ENCODE results near the gene GOLPH3L. TPM values are rescaled to one million over a fixed set of nuclear protein-coding genes. Genes with fewer than 3 reads are reported as not detected.
"Not testable (repeated sequence)": the region's sequence is repeated elsewhere in the genome, so short reads cannot be mapped to it uniquely, and the experiment has no call there.

Gene GOLPH3L
- total RNA-seq, 1 experiment from 2014 or later: 11.6 TPM

DNA sequence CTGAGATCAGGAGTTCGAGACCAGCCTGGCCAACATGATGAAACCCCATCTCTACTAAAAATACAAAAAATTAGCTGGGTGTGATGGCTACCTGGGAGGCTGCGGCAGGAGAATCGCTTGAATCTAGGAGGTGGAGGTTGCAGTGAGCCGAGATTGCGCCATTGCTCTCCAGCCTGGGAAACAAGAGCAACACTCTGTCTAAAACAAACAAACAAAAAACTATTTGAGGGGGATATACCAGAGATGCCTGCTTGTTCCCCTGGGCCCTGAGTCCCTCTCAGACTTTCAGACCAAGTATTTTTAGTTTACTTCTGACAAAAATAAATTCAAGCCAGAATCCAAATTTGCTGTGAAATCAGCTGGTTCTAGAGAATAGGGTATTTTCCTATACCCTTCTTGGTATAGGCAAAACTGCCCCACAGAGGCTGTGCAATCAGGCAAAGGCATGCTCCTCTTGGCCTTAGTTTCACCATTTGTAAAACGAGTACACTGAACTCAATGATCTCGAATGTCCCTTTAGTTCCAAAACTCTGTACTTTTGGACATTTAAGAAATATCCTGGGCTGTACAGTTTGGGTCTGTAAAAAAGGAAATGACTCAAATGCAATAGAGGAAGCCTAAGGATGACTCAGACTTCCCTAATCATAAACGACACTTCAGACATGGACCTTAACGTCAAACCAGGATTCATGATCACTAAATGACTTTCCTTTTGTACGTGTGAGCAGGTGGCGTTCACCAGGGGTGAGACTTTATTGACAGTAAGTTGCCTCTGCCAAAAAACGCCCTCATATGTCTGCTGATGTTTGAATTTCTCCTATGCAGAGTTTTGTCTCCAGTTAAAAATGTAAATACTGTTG is 83.7 kb downstream of the GOLPH3L start:
- H3K27me3 ChIP-seq: no peaks in the 10 kb centered on the region
- no peak overlapping the region for H3K4me3 ChIP-seq
- no peak overlapping the region; the same call in 1 of the 2 replicates for H3K27ac ChIP-seq
- H3K9me3 ChIP-seq (replicated peaks): no peaks in the 10 kb centered on the region
- 0 out of 2 replicates have a peak, but pooled peaks cover 3% of the 10 kb centered on the region for H3K36me3 ChIP-seq
- H3K4me1 ChIP-seq: peaks cover 5% of the 10 kb centered on the region
- no peak for DNase-seq

DNA sequence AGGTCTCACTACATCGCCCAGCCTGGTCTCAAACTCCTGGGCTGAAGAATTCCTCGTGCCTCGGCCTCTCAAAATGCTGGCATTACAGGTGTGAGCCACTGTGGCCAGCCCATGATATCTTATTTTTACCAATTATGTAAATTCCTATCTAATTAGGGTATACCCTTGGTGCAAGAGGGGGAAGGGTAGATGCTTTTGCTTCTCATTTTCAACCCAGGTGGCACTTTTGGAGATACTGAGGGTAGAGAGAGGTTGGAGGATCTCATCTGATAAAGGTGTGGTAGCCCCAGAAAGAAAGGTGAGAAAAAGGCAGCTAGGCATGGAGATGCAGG is 85.0 kb downstream of the GOLPH3L start:
- 0 out of 2 replicates have a peak, but pooled peaks cover 3% of the 10 kb centered on the region for H3K36me3 ChIP-seq
- H3K4me3 ChIP-seq: no peak overlapping the region
- no peaks in the 10 kb centered on the region for H3K27me3 ChIP-seq
- peaks cover 5% of the 10 kb centered on the region for H3K4me1 ChIP-seq
- DNase-seq: no peak
- no peak overlapping the region for H3K27ac ChIP-seq
- H3K9me3 ChIP-seq (replicated peaks): no peaks in the 10 kb centered on the region

DNA sequence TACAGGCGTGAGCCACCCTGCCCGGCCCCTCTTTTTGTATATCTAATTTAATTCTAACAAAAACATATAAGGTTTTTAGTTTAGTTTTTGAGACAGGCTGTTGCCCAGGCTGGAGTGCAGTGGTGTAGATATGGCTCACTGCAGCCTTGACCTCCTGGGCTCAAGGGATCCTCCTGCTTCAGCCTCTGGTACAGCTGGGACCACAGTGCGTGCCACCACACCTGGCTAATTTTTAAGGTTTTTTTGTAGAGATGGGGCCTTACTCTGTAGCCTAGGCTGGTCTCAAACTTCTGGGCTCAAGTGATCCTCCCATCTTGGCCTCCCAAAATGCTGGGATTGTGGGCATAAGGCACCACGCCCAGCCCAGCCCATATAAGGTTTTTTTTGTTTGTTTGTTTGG is 86.4 kb downstream of the GOLPH3L start:
- no peak overlapping the region for H3K4me3 ChIP-seq
- no peak for DNase-seq
- no peak overlapping the region for H3K27ac ChIP-seq
- H3K36me3 ChIP-seq: no peaks in the 10 kb centered on the region
- no peaks in the 10 kb centered on the region for H3K9me3 ChIP-seq (replicated peaks)
- peaks cover 5% of the 10 kb centered on the region for H3K4me1 ChIP-seq
- no peaks in the 10 kb centered on the region for H3K27me3 ChIP-seq

GRCh38 chr1:150609732-150610131 is 87.2 kb downstream of the GOLPH3L start:
- Histone ChIP-seq H3K27ac (no peak overlapping the region), H3K27me3 (no peaks in the 10 kb centered on the region), H3K36me3 (no peaks in the 10 kb centered on the region), H3K4me1 (peaks cover 9% of the 10 kb centered on the region), H3K9me3 (replicated peaks) (no peaks in the 10 kb centered on the region), H3K4me3 (no peak overlapping the region)
- no peak for DNase-seq

DNA sequence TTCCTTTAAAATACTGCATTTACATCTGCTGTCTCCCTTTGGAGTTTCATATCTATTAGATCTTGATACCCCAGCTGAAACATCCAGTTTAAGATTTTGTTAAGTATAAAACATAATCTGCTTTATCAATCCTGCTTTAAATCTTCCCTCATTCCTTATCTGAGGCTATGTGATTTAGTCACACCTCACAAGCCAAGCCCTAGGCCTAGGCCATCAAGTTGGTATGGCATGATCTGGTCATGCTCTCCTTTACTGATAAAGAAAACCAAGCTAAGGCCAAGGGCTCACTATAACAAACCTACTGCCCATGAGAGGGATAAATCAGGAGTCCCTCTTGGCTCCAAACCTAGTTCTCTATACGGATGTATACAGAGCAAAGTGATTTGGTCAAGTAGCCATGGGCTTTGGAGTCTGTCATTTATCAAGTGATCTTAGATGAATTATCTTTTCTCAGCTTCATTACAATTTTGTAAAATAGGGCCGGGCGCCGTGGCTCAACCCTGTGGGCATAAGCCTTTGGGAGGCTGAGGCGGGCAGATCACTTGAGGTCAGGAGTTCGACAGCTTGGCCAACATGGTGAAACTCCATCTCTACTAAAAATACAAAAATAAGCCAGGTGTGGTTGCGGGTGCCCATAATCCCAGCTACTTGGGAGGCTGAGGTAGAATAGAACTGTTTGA is 90.4 kb downstream of the GOLPH3L start:
- peaks cover 12% of the 10 kb centered on the region for H3K4me1 ChIP-seq
- H3K27me3 ChIP-seq: no peaks in the 10 kb centered on the region
- H3K36me3 ChIP-seq: no peaks in the 10 kb centered on the region
- no peak overlapping the region for H3K4me3 ChIP-seq
- H3K27ac ChIP-seq: no peak overlapping the region
- no peak for DNase-seq
- H3K9me3 ChIP-seq (replicated peaks): no peaks in the 10 kb centered on the region

DNA sequence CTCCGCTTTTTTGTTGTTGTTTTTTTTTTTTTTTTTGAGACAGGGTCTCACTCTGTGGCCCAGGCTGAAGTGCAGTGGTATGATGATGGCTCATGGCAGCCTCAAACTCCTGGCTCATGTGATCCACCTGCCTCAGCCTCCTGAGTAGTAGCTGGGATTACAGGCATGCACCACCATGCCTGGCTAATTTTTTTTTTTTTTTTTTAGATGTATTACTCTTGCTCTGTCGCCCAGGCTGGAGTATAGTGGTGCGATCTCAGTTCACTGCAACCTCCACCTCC is 91.6 kb downstream of the GOLPH3L start:
- not testable (repeated sequence) for H3K4me3 ChIP-seq; DNase-seq; H3K9me3 ChIP-seq (replicated peaks); H3K36me3 ChIP-seq; H3K27me3 ChIP-seq; H3K27ac ChIP-seq
- H3K4me1 ChIP-seq: peaks cover 12% of the 10 kb centered on the region

- DNase-seq: no peak
- H3K9me3 ChIP-seq (replicated peaks): no peaks in the 10 kb centered on the region
These were observed 92.7 kb downstream of the GOLPH3L start for GRCh38 chr1:150604226-150604588.

DNA sequence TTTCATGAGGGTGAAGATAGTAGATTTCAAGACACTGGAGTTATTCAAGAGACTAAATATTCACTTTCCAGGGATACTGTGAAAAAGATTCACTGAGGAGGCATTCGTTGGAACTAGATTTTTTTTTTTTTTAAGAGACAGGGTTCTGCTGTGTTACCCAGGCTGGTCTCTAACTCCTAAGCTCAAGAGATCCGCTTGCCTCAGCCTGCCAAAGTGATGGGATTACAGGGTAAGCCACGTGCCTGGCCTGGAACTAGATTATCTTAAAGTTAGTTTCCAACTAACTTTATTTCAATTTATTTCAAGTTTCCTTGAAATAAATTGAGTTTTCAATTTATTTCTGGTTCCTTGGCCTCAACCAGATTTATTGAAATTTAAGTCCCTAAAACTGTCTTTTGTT is 93.2 kb downstream of the GOLPH3L start:
- Histone ChIP-seq H3K36me3 (no peaks in the 10 kb centered on the region), H3K9me3 (replicated peaks) (no peaks in the 10 kb centered on the region), H3K27me3 (no peaks in the 10 kb centered on the region), H3K4me3 (no peak overlapping the region), H3K27ac (no peak overlapping the region), H3K4me1 (peaks cover 12% of the 10 kb centered on the region)
- DNase-seq: no peak

More at GRCh38 chr1:150604226-150604588, 92.7 kb downstream of the GOLPH3L start:
- Histone ChIP-seq H3K4me1 (peaks cover 12% of the 10 kb centered on the region), H3K27ac (peak overlapping the region; percentile 77), H3K4me3 (no peak overlapping the region), H3K27me3 (no peaks in the 10 kb centered on the region), H3K36me3 (no peaks in the 10 kb centered on the region)

GRCh38 chr1:150602372-150602771 is 94.6 kb downstream of the GOLPH3L start:
- DNase-seq; H3K9me3 ChIP-seq (replicated peaks); H3K27ac ChIP-seq; H3K4me3 ChIP-seq; H3K36me3 ChIP-seq; H3K27me3 ChIP-seq: not testable (repeated sequence)
- H3K4me1 ChIP-seq: peaks cover 15% of the 10 kb centered on the region

GRCh38 chr1:150601540-150601939 is 95.4 kb downstream of the GOLPH3L start:
- Histone ChIP-seq H3K36me3 (no peaks in the 10 kb centered on the region), H3K27me3 (no peaks in the 10 kb centered on the region), H3K9me3 (replicated peaks) (no peaks in the 10 kb centered on the region), H3K27ac (no peak overlapping the region), H3K4me1 (peaks cover 15% of the 10 kb centered on the region), H3K4me3 (no peak overlapping the region)
- no peak for DNase-seq

DNA sequence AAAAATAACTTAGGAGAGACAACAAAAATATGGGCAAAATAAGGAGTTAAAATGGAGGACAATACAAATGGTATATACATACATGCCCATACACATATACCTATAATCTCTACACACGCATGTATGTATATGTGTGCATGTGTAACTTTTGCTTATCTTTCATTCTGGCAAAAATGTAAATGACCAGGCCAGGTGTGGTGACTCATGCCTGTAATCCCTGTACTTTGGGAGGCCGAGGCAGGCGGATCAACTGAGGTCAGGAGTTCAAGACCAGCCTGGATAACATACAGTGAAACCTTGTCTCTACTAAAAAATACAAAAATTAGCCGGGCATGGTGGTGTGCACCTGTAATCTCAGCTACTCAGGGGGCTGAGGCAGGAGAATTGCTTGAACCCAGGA is 98.6 kb downstream of the GOLPH3L start:
- not testable (repeated sequence) for H3K9me3 ChIP-seq (replicated peaks); H3K27me3 ChIP-seq; H3K4me1 ChIP-seq; H3K36me3 ChIP-seq; H3K27ac ChIP-seq; H3K4me3 ChIP-seq
- peak in 1 of 2 experiments; percentile 15 for DNase-seq

DNA sequence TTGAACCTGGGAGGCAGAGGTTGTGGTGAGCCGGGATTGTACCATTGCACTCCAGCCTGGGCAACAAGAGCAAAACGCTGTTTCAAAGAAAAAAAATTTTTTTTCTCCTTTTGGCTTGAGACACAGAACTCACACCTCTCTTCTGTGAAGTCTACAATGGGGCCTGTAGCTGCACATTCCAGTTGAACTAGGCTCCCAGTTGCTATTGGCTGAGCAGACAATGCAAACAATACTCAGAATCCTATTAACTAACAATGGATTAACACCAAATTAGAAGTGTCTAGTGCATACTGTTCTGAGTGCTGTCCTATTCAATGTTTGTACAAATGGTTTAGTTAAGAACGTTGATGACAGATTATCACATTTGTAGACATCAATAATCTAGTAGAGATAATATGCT is 100.0 kb downstream of the GOLPH3L start:
- H3K4me3 ChIP-seq: no peak overlapping the region
- DNase-seq: no peak
- H3K9me3 ChIP-seq (replicated peaks): no peaks in the 10 kb centered on the region
- H3K27ac ChIP-seq: no peak overlapping the region
- no peaks in the 10 kb centered on the region for H3K27me3 ChIP-seq
- H3K4me1 ChIP-seq: 0 out of 2 replicates have a peak, but pooled peaks cover 3% of the 10 kb centered on the region
- H3K36me3 ChIP-seq: no peaks in the 10 kb centered on the region

Other genes with a start within 250 kb of the GOLPH3L start
- gene TARS2, start 209.7 kb downstream of the GOLPH3L start, total RNA-seq (2014; rRNA removed; shearing (Covaris generic)): 24.0 and 26.3 TPM in 2 replicates
- gene ECM1, start 189.0 kb downstream of the GOLPH3L start, total RNA-seq (2014; rRNA removed; shearing (Covaris generic)): 5.0 TPM in 2 replicates
- 0.28 TPM in 1 of 2 replicates, not detected in the other for gene FALEC, start 181.4 kb downstream of the GOLPH3L start, total RNA-seq (2014; rRNA removed; shearing (Covaris generic))
- gene ADAMTSL4, start 147.7 kb downstream of the GOLPH3L start, total RNA-seq (2014; rRNA removed; shearing (Covaris generic)): not detected in 2 replicates
- 99.4 and 104 TPM in 2 replicates for gene MCL1, start 117.5 kb downstream of the GOLPH3L start, total RNA-seq (2014; rRNA removed; shearing (Covaris generic))
- 89.3 and 91.6 TPM in 2 replicates for gene ENSA, start 67.5 kb downstream of the GOLPH3L start, total RNA-seq (2014; rRNA removed; shearing (Covaris generic))
- gene HORMAD1, start 23.7 kb upstream of the GOLPH3L start, total RNA-seq (2014; rRNA removed; shearing (Covaris generic)): 0.36 TPM in 1 of 2 replicates, not detected in the other
- gene CTSS, start 68.6 kb upstream of the GOLPH3L start, total RNA-seq (2014; rRNA removed; shearing (Covaris generic)): 14.2 and 14.4 TPM in 2 replicates
- 0.97 and 1.3 TPM in 2 replicates for gene CTSK, start 111.1 kb upstream of the GOLPH3L start, total RNA-seq (2014; rRNA removed; shearing (Covaris generic))
- gene ARNT, start 179.4 kb upstream of the GOLPH3L start, total RNA-seq (2014; rRNA removed; shearing (Covaris generic)): 25.4 and 26.0 TPM in 2 replicates
- not detected in 2 replicates for gene CTXND2, start 190.0 kb upstream of the GOLPH3L start, total RNA-seq (2014; rRNA removed; shearing (Covaris generic))
- 42.8 and 46.2 TPM in 2 replicates for gene SETDB1, start 229.2 kb upstream of the GOLPH3L start, total RNA-seq (2014; rRNA removed; shearing (Covaris generic))